ENCODE measurements around the gene C12orf43. TPM values are rescaled to one million over a fixed set of nuclear protein-coding genes. Genes with fewer than 3 reads are reported as not detected.

C12orf43 gene
- total RNA-seq, 1 donor, result 15.2 TPM

DNA sequence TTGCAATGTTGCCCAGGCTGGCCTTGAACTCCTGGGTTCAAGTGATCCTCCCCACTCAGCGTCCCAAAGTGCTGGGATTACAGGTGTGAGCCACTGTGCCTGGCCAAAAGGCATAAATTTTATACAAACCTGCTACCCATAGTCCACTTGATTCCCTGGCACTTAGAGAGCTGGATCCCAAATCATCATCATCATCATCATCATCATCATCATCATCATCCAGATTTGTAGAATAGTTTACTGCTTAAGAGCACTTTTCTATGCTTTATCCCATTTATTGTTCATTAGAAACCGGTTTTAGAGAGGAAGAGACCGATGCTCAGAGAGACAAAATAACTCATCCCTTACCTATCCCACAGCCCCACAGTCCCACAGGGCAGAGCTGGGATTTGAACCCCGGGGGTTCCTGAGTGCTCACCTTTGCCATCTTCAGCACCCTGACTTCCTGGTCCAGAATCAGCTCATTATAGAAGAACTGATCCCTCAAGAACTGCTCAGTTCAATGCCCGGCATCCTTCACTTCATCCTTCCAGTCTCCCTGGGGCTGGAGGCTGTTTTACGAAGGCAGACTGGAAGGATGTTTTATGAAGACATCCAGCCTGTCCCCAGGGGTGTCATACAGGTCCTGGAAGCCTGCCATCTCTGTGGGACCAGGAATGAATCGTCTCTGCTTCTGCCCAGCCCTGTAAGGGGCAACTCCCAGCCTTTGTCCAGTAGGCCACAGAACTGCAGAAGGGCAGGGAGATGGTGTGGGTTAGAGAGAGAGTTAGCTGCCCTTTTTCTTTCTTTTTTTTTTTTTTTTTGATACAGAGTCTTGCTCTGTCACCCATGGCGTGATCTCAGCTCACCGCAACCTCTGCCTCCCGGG, 43.0 kb upstream of the C12orf43 start:
- Histone ChIP-seq H3K4me2 (ENCODE audit: insufficient read depth, low read length) (no peak overlapping the region), H3K27ac (ENCODE audit: low read depth, low read length) (no peak overlapping the region), H3K27me3 (ENCODE audit: insufficient read depth, low read length) (peaks cover 2% of the 10 kb centered on the region), H2AFZ (ENCODE audit: low read length) (peak overlapping the region; percentile 99), H3K36me3 (ENCODE audit: insufficient read depth, low read length) (no peaks in the 10 kb centered on the region), H3K79me2 (ENCODE audit: insufficient read depth, low read length) (no peaks in the 10 kb centered on the region), H4K20me1 (ENCODE audit: insufficient read depth, low read length) (no peaks in the 10 kb centered on the region), H3K9me3 (ENCODE audit: low read depth, low read length) (no peaks in the 10 kb centered on the region), H3K4me1 (ENCODE audit: insufficient read depth, low read length) (peaks cover 4% of the 10 kb centered on the region), H3K4me3 (ENCODE audit: insufficient read depth, low read length) (no peak overlapping the region)
- no peak for DNase-seq (ENCODE audit: insufficient read length, low spot score, missing footprints)
- TF ChIP-seq, protein P1, sequence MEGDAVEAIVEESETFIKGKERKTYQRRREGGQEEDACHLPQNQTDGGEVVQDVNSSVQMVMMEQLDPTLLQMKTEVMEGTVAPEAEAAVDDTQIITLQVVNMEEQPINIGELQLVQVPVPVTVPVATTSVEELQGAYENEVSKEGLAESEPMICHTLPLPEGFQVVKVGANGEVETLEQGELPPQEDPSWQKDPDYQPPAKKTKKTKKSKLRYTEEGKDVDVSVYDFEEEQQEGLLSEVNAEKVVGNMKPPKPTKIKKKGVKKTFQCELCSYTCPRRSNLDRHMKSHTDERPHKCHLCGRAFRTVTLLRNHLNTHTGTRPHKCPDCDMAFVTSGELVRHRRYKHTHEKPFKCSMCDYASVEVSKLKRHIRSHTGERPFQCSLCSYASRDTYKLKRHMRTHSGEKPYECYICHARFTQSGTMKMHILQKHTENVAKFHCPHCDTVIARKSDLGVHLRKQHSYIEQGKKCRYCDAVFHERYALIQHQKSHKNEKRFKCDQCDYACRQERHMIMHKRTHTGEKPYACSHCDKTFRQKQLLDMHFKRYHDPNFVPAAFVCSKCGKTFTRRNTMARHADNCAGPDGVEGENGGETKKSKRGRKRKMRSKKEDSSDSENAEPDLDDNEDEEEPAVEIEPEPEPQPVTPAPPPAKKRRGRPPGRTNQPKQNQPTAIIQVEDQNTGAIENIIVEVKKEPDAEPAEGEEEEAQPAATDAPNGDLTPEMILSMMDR (IDR thresholded peaks at IDR 0.05; ENCODE audit: extremely low read depth, low read depth, low read length), result no peak

- no peaks in the 10 kb centered on the region for H3K9me3 ChIP-seq (ENCODE audit: low read depth, low read length)
- no peaks in the 10 kb centered on the region for H4K20me1 ChIP-seq (ENCODE audit: insufficient read depth, low read length)
- no peak for DNase-seq (ENCODE audit: insufficient read length, low spot score, missing footprints)
- peak overlapping the region; percentile 59 for H2AFZ ChIP-seq (ENCODE audit: low read length)
- no peaks in the 10 kb centered on the region for H3K79me2 ChIP-seq (ENCODE audit: insufficient read depth, low read length)
- no peak overlapping the region for H3K4me2 ChIP-seq (ENCODE audit: insufficient read depth, low read length)
- H3K27ac ChIP-seq (ENCODE audit: low read depth, low read length), result no peak overlapping the region
- peaks cover 2% of the 10 kb centered on the region for H3K27me3 ChIP-seq (ENCODE audit: insufficient read depth, low read length)
- no peak overlapping the region for H3K4me3 ChIP-seq (ENCODE audit: insufficient read depth, low read length)
- peaks cover 4% of the 10 kb centered on the region for H3K4me1 ChIP-seq (ENCODE audit: insufficient read depth, low read length)
- no peaks in the 10 kb centered on the region for H3K36me3 ChIP-seq (ENCODE audit: insufficient read depth, low read length)
- TF ChIP-seq, protein P1 (IDR thresholded peaks at IDR 0.05; ENCODE audit: extremely low read depth, low read depth, low read length), result no peak
These were observed 41.5 kb upstream of the C12orf43 start for GRCh38 chr12:121057794-121058193.

DNA sequence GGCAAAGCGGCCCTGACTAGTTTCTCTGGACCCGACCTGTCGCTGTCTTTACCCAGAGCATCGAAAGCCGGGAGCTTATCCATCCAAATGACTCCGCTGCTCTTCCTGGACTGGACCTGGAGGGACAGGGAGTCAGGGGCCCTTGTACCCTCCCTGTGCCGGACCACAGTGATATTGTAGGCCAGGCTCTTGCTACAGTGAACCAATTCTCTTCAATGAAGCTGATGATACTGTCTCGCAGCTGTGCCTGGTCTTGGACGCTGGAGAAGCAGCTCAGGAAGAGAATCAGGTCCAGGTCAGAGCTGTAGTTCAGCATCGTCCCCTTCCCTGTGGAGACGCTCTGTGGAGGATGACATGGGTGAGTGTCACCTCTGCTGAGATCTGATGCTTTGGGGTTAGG, 37.4 kb upstream of the C12orf43 start:
- H3K27ac ChIP-seq (ENCODE audit: low read depth, low read length), result no peak overlapping the region
- H3K27me3 ChIP-seq (ENCODE audit: insufficient read depth, low read length), result peaks cover 2% of the 10 kb centered on the region
- no peaks in the 10 kb centered on the region for H3K36me3 ChIP-seq (ENCODE audit: insufficient read depth, low read length)
- H3K4me1 ChIP-seq (ENCODE audit: insufficient read depth, low read length), result no peaks in the 10 kb centered on the region
- H3K4me3 ChIP-seq (ENCODE audit: insufficient read depth, low read length), result no peak overlapping the region
- no peak for DNase-seq (ENCODE audit: insufficient read length, low spot score, missing footprints)
- H2AFZ ChIP-seq (ENCODE audit: low read length), result no peak overlapping the region
- H3K4me2 ChIP-seq (ENCODE audit: insufficient read depth, low read length), result no peak overlapping the region
- TF ChIP-seq, protein P1 (IDR thresholded peaks at IDR 0.05; ENCODE audit: extremely low read depth, low read depth, low read length), result no peak
- no peaks in the 10 kb centered on the region for H3K79me2 ChIP-seq (ENCODE audit: insufficient read depth, low read length)
- no peaks in the 10 kb centered on the region for H3K9me3 ChIP-seq (ENCODE audit: low read depth, low read length)
- H4K20me1 ChIP-seq (ENCODE audit: insufficient read depth, low read length), result no peaks in the 10 kb centered on the region

DNA sequence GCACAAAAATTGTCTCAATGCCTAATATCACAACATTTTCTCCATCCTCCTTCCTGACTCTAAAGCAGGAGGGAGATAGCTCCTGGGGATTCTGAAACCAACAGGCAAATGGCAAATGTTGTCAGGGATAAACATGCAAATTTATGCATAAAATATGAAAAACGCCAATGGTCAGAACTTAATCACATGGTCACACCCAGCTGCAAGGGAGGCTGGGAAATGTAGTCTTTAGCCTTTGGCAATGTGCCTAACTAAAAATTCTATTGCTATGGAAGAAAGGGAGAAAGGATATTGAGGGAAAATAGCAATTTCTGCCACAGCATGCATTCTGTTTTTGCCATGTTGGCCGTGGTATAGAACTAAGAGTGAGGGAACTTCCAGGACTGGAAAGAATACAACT, 34.4 kb upstream of the C12orf43 start:
- Histone ChIP-seq H3K27me3 (ENCODE audit: insufficient read depth, low read length) (no peaks in the 10 kb centered on the region), H3K36me3 (ENCODE audit: insufficient read depth, low read length) (no peaks in the 10 kb centered on the region), H3K79me2 (ENCODE audit: insufficient read depth, low read length) (no peaks in the 10 kb centered on the region), H3K27ac (ENCODE audit: low read depth, low read length) (no peak overlapping the region), H3K4me1 (ENCODE audit: insufficient read depth, low read length) (no peaks in the 10 kb centered on the region), H2AFZ (ENCODE audit: low read length) (no peak overlapping the region), H3K4me3 (ENCODE audit: insufficient read depth, low read length) (no peak overlapping the region), H4K20me1 (ENCODE audit: insufficient read depth, low read length) (no peaks in the 10 kb centered on the region), H3K9me3 (ENCODE audit: low read depth, low read length) (no peaks in the 10 kb centered on the region), H3K4me2 (ENCODE audit: insufficient read depth, low read length) (no peak overlapping the region)
- no peak for DNase-seq (ENCODE audit: insufficient read length, low spot score, missing footprints)
- TF ChIP-seq, protein P1 (IDR thresholded peaks at IDR 0.05; ENCODE audit: extremely low read depth, low read depth, low read length), result no peak
